Suprapubic skin (tissue), 4 donors: ENCODE data around the gene ATP1A3. TPM values are rescaled to one million over a fixed set of nuclear protein-coding genes. Genes with fewer than 3 reads are reported as not detected.

ENCODE experiments used
- DNase-seq, 2 donors: peaks; one replicate each; pipeline ENCODE4 v3.0.0-alpha.2; 2019; ENCODE audit warnings: low spot score in 2 of 2
- H3K27ac ChIP-seq: fragments of 200-600 bp; sonication (generic); one replicate; pipeline ENCODE4 v1.5.1; 2019
- H3K27me3 ChIP-seq: fragments of 200-600 bp; sonication (generic); one replicate; pipeline ENCODE4 v1.5.1; 2019
- H3K36me3 ChIP-seq: fragments of 200-600 bp; sonication (generic); one replicate; pipeline ENCODE4 v1.5.1; 2019
- H3K4me1 ChIP-seq: fragments of 200-600 bp; sonication (generic); one replicate; pipeline ENCODE4 v1.5.1; 2019
- H3K4me3 ChIP-seq: fragments of 200-600 bp; sonication (generic); one replicate; pipeline ENCODE4 v1.5.1; 2019; ENCODE audit warnings: mild to moderate bottlenecking
- H3K9me3 ChIP-seq: fragments of 200-600 bp; sonication (generic); one replicate; pipeline ENCODE4 v1.5.1; 2019
- EP300 ChIP-seq: sonication (generic); formaldehyde crosslinking; IDR thresholded peaks from one replicate; pipeline ENCODE4 v1.6.1; 2017; ENCODE audit warnings: antibody characterized with exemption
- POLR2A ChIP-seq, 2 donors: fragments of 450-650 bp; IDR thresholded peaks; one replicate each; pipeline ENCODE4 v1.6.1; 2017; ENCODE audit warnings: antibody characterized with exemption in 2 of 2, mild to moderate bottlenecking in 2 of 2, moderate library complexity in 2 of 2
- POLR2AphosphoS5 ChIP-seq, 3 donors: sonication (generic); formaldehyde crosslinking; IDR thresholded peaks; one replicate each; pipeline ENCODE4 v1.6.1; 2017; ENCODE audit warnings: antibody characterized with exemption in 3 of 3
- WGBS: methylation state at CpG from one replicate; pipeline ENCODE4 v1.1.5; 2018; 5-methylcytosine and 5-hydroxymethylcytosine counted together
- total RNA-seq, 4 donors: library from RNA; depleted of rRNA; stranded (reverse); fragments of >200 nt; gene quantifications; one replicate each; pipeline ENCODE4 v1.1.0, GENCODE V29; 2016
- TF ChIP-seq, protein P1 (sequence below), 2 donors: fragments of 200-600 bp in 1 of 2; fragments of 450-650 bp in 1 of 2; sonication (generic) in 1 of 2; IDR thresholded peaks; one replicate each; pipeline ENCODE4 v1.5.1; 2016 to 2019; ENCODE audit warnings: antibody characterized with exemption in 2 of 2, mild to moderate bottlenecking in 1 of 2, moderate library complexity in 1 of 2

ATP1A3 gene
- total RNA-seq, 4 donors from 2014 or later: not detected

DNA sequence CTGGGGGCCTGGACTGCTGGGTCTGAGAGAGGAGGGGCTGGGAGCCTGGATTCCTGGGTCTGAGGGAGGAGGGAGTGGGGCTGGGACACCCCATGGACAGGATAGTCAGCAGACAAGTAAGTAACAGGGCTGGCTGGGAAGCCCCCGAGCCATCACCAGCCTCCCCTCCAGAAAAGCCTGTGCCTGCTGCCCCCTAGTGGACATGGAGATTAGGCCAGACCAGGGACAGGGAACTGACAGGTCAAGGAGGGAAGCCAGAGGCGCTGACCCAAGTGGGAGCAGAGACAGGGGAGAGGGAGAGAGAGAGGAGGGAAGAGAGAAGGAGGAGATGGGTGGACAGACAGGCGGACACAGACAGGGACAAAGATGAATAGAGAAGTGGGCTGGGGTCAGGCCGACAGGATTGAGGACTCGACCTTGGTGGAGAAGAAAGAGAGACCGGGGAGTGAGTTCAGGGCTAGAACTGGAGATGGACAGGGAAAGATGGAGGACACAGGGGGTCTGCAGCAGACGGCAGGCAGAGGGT, 59.1 kb downstream of the ATP1A3 start:
- H3K9me3 ChIP-seq: no peaks in the 10 kb centered on the region
- WGBS: 31% methylated on average over 7 of the region's 7 CpGs
- no peak for DNase-seq
- no peak overlapping the region for H3K27ac ChIP-seq
- H3K4me1 ChIP-seq: peaks cover 11% of the 10 kb centered on the region
- H3K4me3 ChIP-seq: no peak overlapping the region
- peaks cover 95% of the 10 kb centered on the region for H3K27me3 ChIP-seq
- H3K36me3 ChIP-seq: no peaks in the 10 kb centered on the region
- TF ChIP-seq, protein P1, sequence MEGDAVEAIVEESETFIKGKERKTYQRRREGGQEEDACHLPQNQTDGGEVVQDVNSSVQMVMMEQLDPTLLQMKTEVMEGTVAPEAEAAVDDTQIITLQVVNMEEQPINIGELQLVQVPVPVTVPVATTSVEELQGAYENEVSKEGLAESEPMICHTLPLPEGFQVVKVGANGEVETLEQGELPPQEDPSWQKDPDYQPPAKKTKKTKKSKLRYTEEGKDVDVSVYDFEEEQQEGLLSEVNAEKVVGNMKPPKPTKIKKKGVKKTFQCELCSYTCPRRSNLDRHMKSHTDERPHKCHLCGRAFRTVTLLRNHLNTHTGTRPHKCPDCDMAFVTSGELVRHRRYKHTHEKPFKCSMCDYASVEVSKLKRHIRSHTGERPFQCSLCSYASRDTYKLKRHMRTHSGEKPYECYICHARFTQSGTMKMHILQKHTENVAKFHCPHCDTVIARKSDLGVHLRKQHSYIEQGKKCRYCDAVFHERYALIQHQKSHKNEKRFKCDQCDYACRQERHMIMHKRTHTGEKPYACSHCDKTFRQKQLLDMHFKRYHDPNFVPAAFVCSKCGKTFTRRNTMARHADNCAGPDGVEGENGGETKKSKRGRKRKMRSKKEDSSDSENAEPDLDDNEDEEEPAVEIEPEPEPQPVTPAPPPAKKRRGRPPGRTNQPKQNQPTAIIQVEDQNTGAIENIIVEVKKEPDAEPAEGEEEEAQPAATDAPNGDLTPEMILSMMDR (IDR thresholded peaks at IDR 0.05): peak; percentile 45 to 79
- TF ChIP-seq EP300: no peak
- TF ChIP-seq POLR2AphosphoS5 (IDR thresholded peaks at IDR 0.05): no peak
- TF ChIP-seq POLR2A (IDR thresholded peaks at IDR 0.05): no peak

DNA sequence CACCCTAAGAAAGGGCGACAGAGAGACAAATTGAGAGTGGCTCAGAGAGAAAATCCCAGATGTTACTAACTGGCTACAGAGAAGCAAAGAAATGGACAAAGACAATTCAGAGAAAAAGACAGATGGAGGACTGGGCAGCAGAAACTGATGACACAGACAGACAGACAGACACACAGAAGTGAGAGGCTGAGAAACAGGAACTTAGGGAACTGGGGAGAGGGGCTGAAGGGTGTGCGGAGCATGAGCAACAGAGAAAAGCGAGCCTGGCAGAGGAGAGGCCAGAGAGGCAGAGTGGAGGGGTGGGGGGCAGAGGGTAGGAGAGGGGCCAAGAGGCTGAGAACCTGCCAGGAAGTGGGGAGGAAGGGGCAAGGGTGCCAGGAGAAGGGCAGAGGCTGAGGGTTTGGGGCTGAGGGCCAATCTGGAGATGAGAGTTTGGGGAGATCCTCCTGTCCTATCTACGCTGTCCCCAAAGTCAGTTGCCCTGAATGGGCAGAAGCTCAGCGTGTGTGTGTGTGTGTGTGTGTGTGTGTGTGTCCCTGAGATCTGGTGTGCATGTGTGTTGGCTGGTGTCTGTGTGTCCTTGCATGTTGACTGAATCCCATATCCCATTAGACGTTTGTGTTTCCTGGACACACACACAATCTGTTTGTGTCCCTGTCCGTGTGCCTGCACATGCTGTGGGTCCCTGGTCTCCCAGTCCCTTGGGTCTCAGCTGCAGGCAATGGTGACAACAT, 60.2 kb downstream of the ATP1A3 start:
- H3K27me3 ChIP-seq: peaks cover 96% of the 10 kb centered on the region
- TF ChIP-seq POLR2A (IDR thresholded peaks at IDR 0.05) (no peak), EP300 (no peak), POLR2AphosphoS5 (IDR thresholded peaks at IDR 0.05) (no peak)
- TF ChIP-seq, protein P1 (IDR thresholded peaks at IDR 0.05): no peak
- H3K4me1 ChIP-seq: peaks cover 12% of the 10 kb centered on the region
- no peaks in the 10 kb centered on the region for H3K9me3 ChIP-seq
- H3K27ac ChIP-seq: no peak overlapping the region
- H3K36me3 ChIP-seq: no peaks in the 10 kb centered on the region
- 64% methylated on average over 6 of the region's 7 CpGs for WGBS
- no peak for DNase-seq
- no peak overlapping the region for H3K4me3 ChIP-seq

DNA sequence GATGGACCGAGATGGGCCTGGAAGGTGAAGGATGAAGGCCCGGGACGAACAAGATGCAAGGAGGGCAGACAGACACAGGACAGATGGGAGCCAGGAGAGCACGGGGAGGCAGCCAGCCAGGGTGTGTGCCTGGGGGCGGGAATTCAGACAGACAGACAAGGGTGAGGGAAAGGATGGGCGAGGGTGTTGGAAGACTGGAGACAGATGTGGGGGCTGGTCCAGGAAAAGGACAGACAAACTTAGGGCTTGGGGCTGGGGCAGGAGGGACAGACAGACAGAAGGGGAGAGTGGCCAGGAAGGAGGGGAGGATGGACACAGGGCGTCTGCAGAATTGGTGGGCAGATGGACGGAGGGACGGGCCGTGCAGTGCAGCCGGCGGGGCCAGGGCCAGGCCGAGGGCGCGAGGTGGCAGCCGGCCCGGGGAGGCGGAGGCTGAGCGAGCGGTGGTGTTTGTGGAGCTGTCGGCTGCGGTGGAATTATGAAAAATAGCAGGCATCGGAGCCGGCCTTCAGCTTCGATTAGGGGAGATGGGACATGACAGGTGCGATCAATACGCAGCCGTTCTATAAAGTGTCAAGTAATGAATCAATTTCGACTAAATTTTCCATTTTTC, 61.2 kb downstream of the ATP1A3 start:
- Histone ChIP-seq H3K36me3 (no peaks in the 10 kb centered on the region), H3K27me3 (peaks cover 100% of the 10 kb centered on the region), H3K4me1 (peaks cover 22% of the 10 kb centered on the region), H3K4me3 (no peak overlapping the region), H3K9me3 (no peaks in the 10 kb centered on the region), H3K27ac (no peak overlapping the region)
- WGBS: 30% methylated on average over 29 of the region's 29 CpGs
- DNase-seq: no peak
- TF ChIP-seq POLR2A (IDR thresholded peaks at IDR 0.05) (no peak), POLR2AphosphoS5 (IDR thresholded peaks at IDR 0.05) (no peak), EP300 (no peak)
- TF ChIP-seq, protein P1 (IDR thresholded peaks at IDR 0.05): no peak

DNA sequence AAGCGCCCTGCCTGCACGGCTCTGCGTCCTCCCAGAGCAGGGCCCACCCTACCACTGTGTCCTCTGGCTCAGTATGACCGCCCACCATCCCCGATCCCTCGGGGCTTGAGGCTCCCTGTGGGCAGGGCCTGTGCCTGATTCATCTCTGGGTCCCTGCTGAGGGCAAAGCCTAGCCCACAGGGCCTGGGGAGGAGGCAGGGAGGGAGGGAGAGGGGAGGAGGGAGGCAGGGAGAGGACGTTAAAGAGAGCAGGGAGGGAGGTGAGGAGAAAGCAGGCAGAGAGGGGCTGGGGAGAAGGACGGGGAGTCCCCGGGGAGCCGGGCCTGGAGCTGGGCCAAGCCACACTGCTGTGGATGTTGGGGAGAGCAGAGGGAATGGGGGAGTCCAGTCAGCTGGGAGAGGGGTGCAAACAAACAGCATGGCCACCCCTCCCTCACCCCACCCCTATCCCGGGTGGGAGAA, 61.7 kb downstream of the ATP1A3 start:
- 8% methylated on average over 8 of the region's 11 CpGs for WGBS

DNA sequence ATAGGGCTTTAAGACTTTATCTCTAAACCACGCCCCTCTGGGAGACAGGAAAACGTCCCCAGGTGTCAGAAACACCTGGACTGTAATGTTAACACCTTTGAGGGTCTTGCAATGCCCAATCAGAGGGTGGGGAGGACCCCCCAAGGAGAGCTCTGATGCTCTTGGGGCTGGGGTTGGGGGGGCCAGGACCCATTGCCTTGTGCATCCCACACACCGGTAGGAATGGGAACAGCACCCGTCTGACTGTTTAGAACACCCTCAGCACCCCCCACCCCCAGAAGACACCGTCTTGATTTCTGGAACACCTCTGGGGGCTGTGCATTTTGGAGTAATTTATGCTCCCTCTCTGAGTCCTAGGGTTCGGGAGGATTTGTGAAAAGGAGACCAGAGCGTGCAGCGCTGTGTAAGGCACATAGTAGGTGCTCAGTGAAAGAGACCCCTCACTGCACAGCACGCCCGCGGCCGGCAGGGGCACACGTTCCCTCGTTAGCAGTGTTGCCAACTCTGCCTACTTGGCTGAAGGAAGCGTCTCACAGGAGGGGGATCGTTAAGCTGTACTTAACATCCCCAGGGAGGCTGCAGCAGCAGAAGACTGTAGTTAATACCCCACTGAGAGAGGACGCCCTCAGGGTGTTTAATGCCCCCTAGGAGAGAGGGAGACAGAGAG, 63.0 kb downstream of the ATP1A3 start:
- 18% methylated on average over 9 of the region's 17 CpGs for WGBS
- Histone ChIP-seq H3K27me3 (peaks cover 99% of the 10 kb centered on the region), H3K4me3 (no peak overlapping the region), H3K27ac (no peak overlapping the region), H3K4me1 (peaks cover 24% of the 10 kb centered on the region), H3K36me3 (no peaks in the 10 kb centered on the region), H3K9me3 (no peaks in the 10 kb centered on the region)
- no peak for DNase-seq
- TF ChIP-seq POLR2AphosphoS5 (IDR thresholded peaks at IDR 0.05) (no peak), POLR2A (IDR thresholded peaks at IDR 0.05) (no peak), EP300 (no peak)
- TF ChIP-seq, protein P1 (IDR thresholded peaks at IDR 0.05): no peak

More for the DNA sequence above, 61.7 kb downstream of the ATP1A3 start:
- H3K9me3 ChIP-seq: no peaks in the 10 kb centered on the region
- H3K4me1 ChIP-seq: peaks cover 25% of the 10 kb centered on the region
- TF ChIP-seq POLR2A (IDR thresholded peaks at IDR 0.05) (no peak), EP300 (no peak)
- H3K4me3 ChIP-seq: no peak overlapping the region
- no peak for DNase-seq
- no peak overlapping the region for H3K27ac ChIP-seq
- H3K27me3 ChIP-seq: peaks cover 100% of the 10 kb centered on the region
- H3K36me3 ChIP-seq: no peaks in the 10 kb centered on the region
